SK-MEL-5 (cell line): Measurements from ENCODE around the gene ERGIC1. TPM values are rescaled to one million over a fixed set of nuclear protein-coding genes. Genes with fewer than 3 reads are reported as not detected.

Source experiments
- DNase-seq: peaks from one replicate; pipeline ENCODE4 v3.0.0-alpha.2; 2016; ENCODE audit warnings: low read depth, low spot score
- in situ Hi-C: cut with HindIII; loops from 2 replicates; pipeline ENCODE4 v1.10.0; 2016; ENCODE audit warnings: low sequenced_read_pairs, high pct_unique_total_duplicates, low pct_unique_long_range_greater_than_20kb
- total RNA-seq: library from RNA; depleted of rRNA; stranded (reverse); fragments of >200 nt; shearing (Covaris generic); gene quantifications from 2 replicates; pipeline ENCODE4 v1.2.3, GENCODE V29; 2014

The ERGIC1 gene
- total RNA-seq, 1 experiment from 2014 or later, result 91.3 TPM

GRCh38 chr5:172901788-172902496 is 67.9 kb downstream of the ERGIC1 start:
- in situ Hi-C loops, result no loop called here
- DNase-seq, result no peak

- DNase-seq, result peak; percentile 57
- in situ Hi-C loops, result no loop called here
Observed at GRCh38 chr5:172902497-172903472, 68.7 kb downstream of the ERGIC1 start.

- peak; percentile 19 for DNase-seq
- in situ Hi-C loops, result no loop called here
Observed at GRCh38 chr5:172903790-172904189, 69.7 kb downstream of the ERGIC1 start.

- in situ Hi-C loops, result no loop called here
Observed at GRCh38 chr5:172904312-172904642, 70.2 kb downstream of the ERGIC1 start.

GRCh38 chr5:172904643-172905345 is 70.7 kb downstream of the ERGIC1 start:
- in situ Hi-C loops, result no loop called here

More at GRCh38 chr5:172904312-172904642, 70.2 kb downstream of the ERGIC1 start:
- DNase-seq, result no peak

GRCh38 chr5:172905346-172906140 is 71.5 kb downstream of the ERGIC1 start:
- in situ Hi-C loops, result no loop called here
- DNase-seq, result no peak

More at GRCh38 chr5:172904643-172905345, 70.7 kb downstream of the ERGIC1 start:
- no peak for DNase-seq

- no peak for DNase-seq
- in situ Hi-C loops, result no loop called here
Observed at GRCh38 chr5:172906436-172906835, 72.4 kb downstream of the ERGIC1 start.

GRCh38 chr5:172906888-172907287 is 72.8 kb downstream of the ERGIC1 start:
- in situ Hi-C loops, result no loop called here

GRCh38 chr5:172907657-172908056 is 73.6 kb downstream of the ERGIC1 start:
- DNase-seq, result no peak
- in situ Hi-C loops, result no loop called here

More at GRCh38 chr5:172906888-172907287, 72.8 kb downstream of the ERGIC1 start:
- no peak for DNase-seq

GRCh38 chr5:172908662-172909061 is 74.6 kb downstream of the ERGIC1 start:
- in situ Hi-C loops, result no loop called here
- no peak for DNase-seq

- no peak for DNase-seq
- in situ Hi-C loops, result no loop called here
Observed at GRCh38 chr5:172909931-172910502, 76.0 kb downstream of the ERGIC1 start.

- in situ Hi-C loops, result no loop called here
Observed at GRCh38 chr5:172910828-172911627, 77.0 kb downstream of the ERGIC1 start.

GRCh38 chr5:172911628-172911880 is 77.5 kb downstream of the ERGIC1 start:
- in situ Hi-C loops, result no loop called here
- DNase-seq, result no peak

More at GRCh38 chr5:172910828-172911627, 77.0 kb downstream of the ERGIC1 start:
- DNase-seq, result peak; percentile 59

GRCh38 chr5:172911976-172912375 is 77.9 kb downstream of the ERGIC1 start:
- in situ Hi-C loops, result no loop called here

GRCh38 chr5:172913117-172913850 is 79.2 kb downstream of the ERGIC1 start:
- in situ Hi-C loops, result no loop called here
- DNase-seq, result no peak

More at GRCh38 chr5:172911976-172912375, 77.9 kb downstream of the ERGIC1 start:
- no peak for DNase-seq

- no peak for DNase-seq
- in situ Hi-C loops, result no loop called here
Observed at GRCh38 chr5:172915514-172915913, 81.5 kb downstream of the ERGIC1 start.
